Stimulated activated effector memory CD8-positive, alpha-beta T cell treated with anti-CD3 and anti-CD28 coated beads, Interleukin-12 subunit alpha, Interleukin-12 subunit beta, amount 100 ng/mL, for 72 hours (primary cell): ENCODE results near the gene CKB.

Experiments used
- ATAC-seq: fragments of 150-1000 bp; cut with Tn5 transposase; 2 replicates; pipeline ENCODE4 v1.10.0; 2021
- DNase-seq, 2 donors: peaks; one replicate each; pipeline ENCODE4 v3.0.0; 2021 to 2022; ENCODE audit warnings: low spot score in 2 of 2
- H3K27ac Mint-ChIP-seq: one replicate; pipeline ENCODE4 v1.8.0; 2022; ENCODE audit warnings: mild to moderate bottlenecking, mixed read lengths
- H3K36me3 Mint-ChIP-seq: one replicate; pipeline ENCODE4 v1.8.0; 2022; ENCODE audit warnings: mild to moderate bottlenecking, mixed read lengths
- H3K4me1 Mint-ChIP-seq: one replicate; pipeline ENCODE4 v1.8.0; 2022; ENCODE audit warnings: mixed read lengths
- H3K4me3 Mint-ChIP-seq: one replicate; pipeline ENCODE4 v1.8.0; 2022; ENCODE audit warnings: mild to moderate bottlenecking, mixed read lengths
- H3K9me3 Mint-ChIP-seq: one replicate; pipeline ENCODE4 v1.8.0; 2022; ENCODE audit warnings: mixed read lengths

The CKB gene

DNA sequence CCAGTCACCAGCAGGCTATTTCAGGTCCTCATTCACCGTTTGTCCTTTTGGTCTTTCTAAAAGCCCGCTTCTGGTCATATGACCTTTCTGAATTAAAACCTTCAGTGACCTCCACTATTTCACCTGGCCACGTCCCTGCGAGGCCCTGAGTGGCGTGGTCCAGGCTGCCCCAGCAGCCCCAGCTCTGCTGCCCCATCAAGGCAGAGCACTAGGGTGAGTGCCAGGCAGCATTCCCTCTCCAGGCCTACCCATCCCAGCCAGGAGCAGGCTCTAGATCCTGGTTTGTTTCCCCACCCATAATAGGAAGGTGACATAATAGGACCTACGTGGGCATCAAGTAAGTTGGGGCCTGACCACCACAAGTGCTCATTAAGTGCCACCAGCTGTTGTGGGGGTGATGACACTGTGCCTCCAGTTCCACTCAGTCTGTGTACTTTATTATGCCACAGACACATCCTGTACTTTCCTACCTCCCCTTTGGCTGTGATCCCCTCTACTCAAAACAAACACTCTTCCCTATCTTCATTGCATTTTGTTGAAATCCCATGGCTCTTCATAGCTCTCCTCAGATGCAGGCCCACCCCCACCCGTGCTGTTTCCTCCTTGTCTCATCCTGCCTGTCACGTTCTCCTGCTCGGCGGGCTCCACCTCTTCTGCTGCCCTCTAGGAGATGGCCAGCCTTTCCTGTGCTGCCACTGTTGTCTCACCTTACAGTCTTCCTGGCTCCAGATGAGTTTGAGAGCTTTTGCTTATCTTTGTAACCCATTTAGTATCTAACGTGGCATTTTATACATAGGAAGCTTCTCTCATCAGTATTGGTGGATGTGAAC, 21.4 kb downstream of the CKB start:
- H3K36me3 Mint-ChIP-seq: peaks cover 99% of the 10 kb centered on the region
- DNase-seq (no peak), ATAC-seq (no peak)
- no peak overlapping the region for H3K4me3 Mint-ChIP-seq
- H3K4me1 Mint-ChIP-seq: peaks cover 26% of the 10 kb centered on the region
- peak overlapping the region; percentile 24 for H3K27ac Mint-ChIP-seq
- no peaks in the 10 kb centered on the region for H3K9me3 Mint-ChIP-seq

DNA sequence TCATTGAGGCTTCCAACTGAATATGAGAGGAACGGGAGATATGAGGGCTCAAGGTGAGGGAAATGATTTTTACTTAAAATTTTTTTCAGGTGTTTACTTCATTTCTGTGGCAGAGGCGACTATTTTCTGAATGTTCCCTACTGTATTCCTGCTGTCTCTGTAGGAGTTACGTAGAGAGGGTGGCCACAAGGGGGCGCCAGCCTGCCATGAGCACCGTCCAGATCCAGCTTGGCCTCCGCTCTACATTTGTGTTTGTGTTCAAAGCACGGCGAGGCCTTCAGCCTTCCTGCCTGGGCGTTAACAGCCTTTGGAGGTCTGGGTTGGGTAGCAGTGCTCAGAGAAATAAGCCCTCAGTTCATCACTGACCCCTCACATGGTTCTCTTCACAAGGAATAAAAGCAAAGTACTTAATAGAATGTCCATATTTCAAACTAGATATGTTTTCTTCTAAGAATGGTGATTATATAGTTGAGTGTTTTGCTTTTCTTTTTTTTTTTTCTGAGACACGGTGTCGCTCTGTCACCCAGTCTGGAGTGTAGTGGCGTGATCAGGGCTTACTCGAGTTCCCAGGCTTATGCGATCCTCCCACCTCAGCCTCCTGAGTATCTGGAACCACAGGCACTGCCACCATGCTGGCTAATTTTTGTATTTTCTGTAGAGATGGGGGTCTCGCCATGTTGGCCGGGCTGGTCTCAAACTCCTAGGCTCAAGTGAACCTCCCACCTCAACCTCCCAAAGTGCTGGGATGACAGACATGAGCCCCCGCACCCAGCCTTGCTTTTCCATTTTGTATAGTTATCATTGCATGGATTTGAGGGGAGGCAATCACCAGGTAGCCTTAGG, 22.3 kb downstream of the CKB start:
- Mint-ChIP-seq H3K27ac (no peak overlapping the region), H3K4me1 (peaks cover 24% of the 10 kb centered on the region), H3K9me3 (no peaks in the 10 kb centered on the region), H3K4me3 (no peak overlapping the region), H3K36me3 (peaks cover 99% of the 10 kb centered on the region)
- peak; percentile 94 for ATAC-seq
- peak; percentile 64 to 85 for DNase-seq

DNA sequence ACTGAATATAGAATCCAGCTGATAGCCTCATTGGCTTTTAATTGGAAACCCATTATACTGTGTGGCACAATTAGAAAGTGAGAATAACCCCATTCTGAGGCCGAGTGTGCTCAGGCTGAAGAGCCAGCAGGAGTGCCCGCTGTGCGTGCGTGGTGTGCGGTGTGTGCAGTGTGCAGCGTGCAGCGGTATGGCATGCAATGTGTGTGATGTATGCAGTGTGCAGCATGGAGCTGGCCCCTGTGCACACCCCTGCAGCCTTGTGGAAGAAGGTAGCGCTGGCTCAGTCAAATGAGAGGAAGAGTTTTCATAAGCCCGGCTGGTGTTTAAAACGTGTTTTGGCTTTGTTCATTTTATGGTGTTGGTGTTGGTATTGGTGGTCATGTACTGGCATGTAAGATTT, 22.9 kb downstream of the CKB start:
- no peaks in the 10 kb centered on the region for H3K9me3 Mint-ChIP-seq
- H3K4me1 Mint-ChIP-seq: peaks cover 18% of the 10 kb centered on the region
- no peak overlapping the region for H3K27ac Mint-ChIP-seq
- no peak for DNase-seq
- peaks cover 99% of the 10 kb centered on the region for H3K36me3 Mint-ChIP-seq
- H3K4me3 Mint-ChIP-seq: no peak overlapping the region
- peak; percentile 55 for ATAC-seq

DNA sequence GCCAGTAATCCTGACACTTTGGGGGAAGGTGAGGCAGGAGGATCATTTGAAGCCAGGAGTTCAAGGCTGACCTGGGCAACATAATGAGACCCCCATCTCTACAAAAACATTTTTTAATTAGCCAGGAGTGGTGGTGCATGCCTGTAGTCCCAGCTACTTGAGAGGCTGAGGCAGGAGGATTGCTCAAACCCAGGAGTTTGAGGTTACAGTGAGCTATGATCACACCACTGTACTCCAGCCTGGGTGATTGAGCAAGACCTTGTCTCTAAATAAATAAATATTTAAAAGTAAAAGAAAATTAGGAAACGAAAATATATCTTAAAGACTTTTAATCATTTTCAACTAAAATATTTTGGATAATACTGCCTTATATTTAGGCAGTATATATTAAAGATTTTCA, 25.9 kb downstream of the CKB start:
- H3K4me1 Mint-ChIP-seq: peaks cover 18% of the 10 kb centered on the region
- ATAC-seq (no peak), DNase-seq (no peak)
- no peak overlapping the region for H3K27ac Mint-ChIP-seq
- no peaks in the 10 kb centered on the region for H3K9me3 Mint-ChIP-seq
- no peak overlapping the region for H3K4me3 Mint-ChIP-seq
- peaks cover 99% of the 10 kb centered on the region for H3K36me3 Mint-ChIP-seq

DNA sequence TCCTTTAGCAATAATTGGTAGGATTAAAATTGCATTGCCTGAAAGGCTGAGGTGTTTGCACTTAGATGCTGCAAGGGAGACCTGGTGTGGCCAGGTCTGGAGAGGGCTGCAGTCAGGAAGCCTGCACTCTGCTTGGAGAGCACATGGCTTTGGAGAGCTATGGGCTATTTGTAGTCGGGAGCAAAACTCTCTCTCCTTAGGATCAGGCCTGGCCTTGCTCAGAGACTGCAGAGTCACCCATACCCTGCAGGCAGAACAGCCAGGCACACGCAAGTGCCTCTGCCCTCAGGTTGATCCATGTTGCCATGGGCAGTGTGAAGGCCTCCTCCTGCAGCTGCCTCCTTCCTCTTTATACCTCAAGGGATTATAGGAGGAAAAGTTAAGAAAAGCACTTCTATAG, 26.8 kb downstream of the CKB start:
- Mint-ChIP-seq H3K36me3 (peaks cover 99% of the 10 kb centered on the region), H3K4me3 (no peak overlapping the region), H3K27ac (no peak overlapping the region), H3K4me1 (peaks cover 10% of the 10 kb centered on the region), H3K9me3 (no peaks in the 10 kb centered on the region)
- ATAC-seq (no peak), DNase-seq (no peak)

DNA sequence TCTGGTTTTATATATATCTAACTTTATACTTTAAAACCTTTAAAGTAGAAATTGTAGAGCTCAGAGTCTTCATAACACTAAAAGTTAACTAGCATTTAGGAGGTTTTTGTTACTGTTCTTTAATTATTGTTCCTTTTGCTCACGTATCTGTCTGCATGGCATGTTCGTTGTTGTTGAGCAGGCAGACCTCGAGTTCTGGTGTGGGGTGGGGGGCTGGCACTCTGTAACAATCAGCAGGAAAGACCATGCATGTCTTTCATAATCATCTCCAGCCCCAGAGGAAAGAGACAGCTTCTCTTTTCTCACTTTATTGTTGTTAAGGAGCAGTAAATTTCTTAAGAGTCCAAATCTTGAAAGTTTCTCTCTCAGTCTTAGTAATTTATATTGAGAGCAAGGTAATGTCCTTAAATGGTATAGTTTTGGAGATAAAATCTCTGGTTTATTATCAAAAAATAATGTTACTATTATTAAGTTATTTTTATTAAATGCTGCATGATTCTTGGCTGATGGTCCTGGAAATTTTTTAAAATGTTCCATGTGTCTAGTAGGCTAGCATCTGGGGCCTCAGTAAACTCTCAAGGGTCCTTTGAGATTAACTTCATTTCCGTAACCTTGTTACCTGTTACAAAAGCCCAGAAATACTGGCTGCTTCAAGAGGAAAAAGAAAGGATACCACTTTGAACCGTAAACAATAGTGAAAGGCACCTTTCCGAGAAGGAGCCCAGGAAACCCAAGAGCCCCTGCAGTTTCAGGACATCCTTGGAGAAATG, 30.3 kb downstream of the CKB start:
- peaks cover 99% of the 10 kb centered on the region for H3K36me3 Mint-ChIP-seq

DNA sequence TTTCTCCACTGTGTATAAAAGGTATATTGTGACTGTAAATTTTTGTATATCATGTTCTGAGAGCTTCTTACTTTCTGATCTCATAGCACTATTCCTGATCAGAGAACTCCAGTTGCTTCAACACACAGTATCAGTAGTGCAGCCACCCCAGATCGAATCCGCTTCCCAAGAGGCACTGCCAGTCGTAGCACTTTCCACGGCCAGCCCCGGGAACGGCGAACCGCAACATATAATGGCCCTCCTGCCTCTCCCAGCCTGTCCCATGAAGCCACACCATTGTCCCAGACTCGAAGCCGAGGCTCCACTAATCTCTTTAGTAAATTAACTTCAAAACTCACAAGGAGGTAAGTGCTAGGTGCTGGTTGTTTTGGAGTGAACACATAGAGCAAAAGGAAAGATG, 30.9 kb downstream of the CKB start:
- Mint-ChIP-seq H3K36me3 (peaks cover 99% of the 10 kb centered on the region), H3K4me3 (no peak overlapping the region), H3K9me3 (no peaks in the 10 kb centered on the region), H3K4me1 (no peaks in the 10 kb centered on the region), H3K27ac (no peak overlapping the region)
- no peak for DNase-seq
- no peak for ATAC-seq

More for the DNA sequence above, 30.3 kb downstream of the CKB start:
- DNase-seq (no peak), ATAC-seq (no peak)
- Mint-ChIP-seq H3K4me1 (no peaks in the 10 kb centered on the region), H3K9me3 (no peaks in the 10 kb centered on the region), H3K4me3 (no peak overlapping the region), H3K27ac (no peak overlapping the region)

DNA sequence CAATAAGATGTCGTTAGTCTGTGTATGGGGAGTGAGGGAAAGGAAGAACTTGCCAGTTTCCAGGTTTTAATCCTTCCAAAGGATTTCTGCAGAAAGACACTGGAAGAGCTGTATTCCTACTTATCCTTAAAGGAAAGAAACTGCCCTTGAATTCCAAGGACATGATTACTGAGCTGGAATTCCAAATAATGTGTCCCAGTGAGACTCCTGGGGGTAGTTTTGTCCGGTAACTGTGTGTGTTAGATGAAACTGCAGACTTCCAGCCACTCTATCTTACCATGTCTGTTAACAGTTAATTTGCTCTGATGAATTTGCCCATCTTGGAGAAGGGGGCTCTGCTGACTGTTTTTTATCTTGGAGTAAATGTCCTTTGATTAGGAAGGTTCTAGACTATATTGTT, 33.0 kb downstream of the CKB start:
- H3K4me3 Mint-ChIP-seq: no peak overlapping the region
- ATAC-seq (no peak), DNase-seq (no peak)
- peaks cover 99% of the 10 kb centered on the region for H3K36me3 Mint-ChIP-seq
- no peaks in the 10 kb centered on the region for H3K4me1 Mint-ChIP-seq
- H3K9me3 Mint-ChIP-seq: no peaks in the 10 kb centered on the region
- peak overlapping the region; percentile 32 for H3K27ac Mint-ChIP-seq

DNA sequence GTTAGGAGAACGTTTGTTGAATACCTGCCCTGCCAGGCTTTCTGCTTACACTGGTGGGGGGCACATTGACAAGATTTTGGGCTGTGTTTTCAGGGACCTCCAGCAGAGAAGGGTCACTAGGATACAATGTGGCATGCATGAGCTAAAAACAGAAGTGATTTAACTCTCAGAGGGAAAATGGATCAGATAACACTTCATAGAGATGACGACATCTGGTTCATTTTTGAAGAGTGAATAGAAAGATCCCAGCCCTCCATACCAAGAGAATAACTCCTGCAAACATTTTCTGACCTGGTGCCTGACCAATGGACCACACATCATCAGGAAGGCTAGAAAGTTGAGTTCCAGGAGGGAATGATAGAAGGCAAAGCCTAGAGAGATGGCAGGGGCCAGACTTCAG, 33.7 kb downstream of the CKB start:
- no peaks in the 10 kb centered on the region for H3K4me1 Mint-ChIP-seq
- DNase-seq: no peak
- no peak for ATAC-seq
- peaks cover 99% of the 10 kb centered on the region for H3K36me3 Mint-ChIP-seq
- no peak overlapping the region for H3K4me3 Mint-ChIP-seq
- peak overlapping the region; percentile 32 for H3K27ac Mint-ChIP-seq
- no peaks in the 10 kb centered on the region for H3K9me3 Mint-ChIP-seq

DNA sequence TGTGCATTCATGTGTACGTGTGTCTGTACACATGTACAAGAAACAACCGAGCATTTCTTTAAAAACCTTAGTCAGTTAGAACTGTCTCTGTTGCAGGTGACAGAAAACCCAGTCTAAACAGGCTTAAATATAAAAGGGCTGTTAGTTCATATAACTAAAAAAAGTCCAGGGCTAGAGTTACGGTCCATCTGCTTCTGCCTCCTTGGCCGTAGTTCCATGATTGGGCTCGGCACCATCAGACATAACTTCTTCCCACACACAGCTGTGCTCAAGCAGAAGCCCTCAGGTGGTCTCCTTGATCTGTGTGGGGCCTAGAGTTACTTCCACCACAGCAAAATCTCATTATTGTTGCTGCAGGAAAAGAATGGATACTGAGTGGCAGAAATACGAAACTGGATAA, 34.6 kb downstream of the CKB start:
- Mint-ChIP-seq H3K27ac (peak overlapping the region; percentile 32), H3K9me3 (no peaks in the 10 kb centered on the region), H3K36me3 (peaks cover 99% of the 10 kb centered on the region), H3K4me3 (no peak overlapping the region), H3K4me1 (no peaks in the 10 kb centered on the region)
- ATAC-seq (no peak), DNase-seq (no peak)

DNA sequence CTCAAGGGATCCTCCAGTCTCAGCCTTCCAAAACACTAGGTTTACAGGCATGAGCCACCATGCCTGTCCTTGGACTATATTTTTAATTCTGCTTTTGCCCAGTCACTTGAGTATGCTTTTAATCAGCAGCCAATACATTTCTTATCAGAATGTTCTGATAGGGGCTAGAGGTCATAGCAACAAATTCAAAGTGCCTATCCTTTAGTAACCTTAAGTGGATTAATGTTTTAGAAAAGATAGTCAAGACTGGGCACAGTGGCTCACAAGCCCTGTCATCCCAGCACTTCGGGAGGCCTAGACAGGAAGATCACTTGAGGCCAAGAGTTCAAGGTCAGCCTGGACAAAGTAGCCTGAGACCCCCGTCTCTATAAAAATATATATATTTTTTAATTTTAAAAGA, 37.1 kb downstream of the CKB start:
- H3K36me3 Mint-ChIP-seq: peaks cover 99% of the 10 kb centered on the region

DNA sequence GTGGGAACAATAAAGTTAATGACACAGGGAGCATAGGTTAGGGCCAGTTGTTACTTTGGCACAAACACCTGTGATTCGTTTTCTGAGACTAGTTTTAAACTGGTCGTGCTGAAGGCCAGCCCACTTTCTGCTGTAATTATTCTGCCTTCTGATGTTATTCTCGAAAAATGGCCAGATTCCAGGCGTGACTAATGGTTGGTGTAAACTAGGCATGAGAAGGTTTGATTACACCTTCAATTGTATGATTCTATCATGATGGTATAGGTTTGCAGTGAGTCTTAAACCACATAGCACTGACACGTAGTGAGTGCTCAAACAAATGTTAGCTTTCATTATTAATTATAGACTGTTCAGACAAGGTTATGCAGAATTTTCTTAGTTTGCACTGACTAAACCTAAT, 39.0 kb downstream of the CKB start:
- DNase-seq (no peak), ATAC-seq (no peak)
- Mint-ChIP-seq H3K36me3 (peaks cover 100% of the 10 kb centered on the region), H3K9me3 (no peaks in the 10 kb centered on the region), H3K27ac (no peak overlapping the region), H3K4me3 (no peak overlapping the region), H3K4me1 (peaks cover 10% of the 10 kb centered on the region)

More for the DNA sequence above, 37.1 kb downstream of the CKB start:
- no peak for ATAC-seq
- no peak for DNase-seq
- H3K9me3 Mint-ChIP-seq: no peaks in the 10 kb centered on the region
- H3K4me1 Mint-ChIP-seq: peaks cover 7% of the 10 kb centered on the region
- H3K4me3 Mint-ChIP-seq: no peak overlapping the region
- H3K27ac Mint-ChIP-seq: no peak overlapping the region

DNA sequence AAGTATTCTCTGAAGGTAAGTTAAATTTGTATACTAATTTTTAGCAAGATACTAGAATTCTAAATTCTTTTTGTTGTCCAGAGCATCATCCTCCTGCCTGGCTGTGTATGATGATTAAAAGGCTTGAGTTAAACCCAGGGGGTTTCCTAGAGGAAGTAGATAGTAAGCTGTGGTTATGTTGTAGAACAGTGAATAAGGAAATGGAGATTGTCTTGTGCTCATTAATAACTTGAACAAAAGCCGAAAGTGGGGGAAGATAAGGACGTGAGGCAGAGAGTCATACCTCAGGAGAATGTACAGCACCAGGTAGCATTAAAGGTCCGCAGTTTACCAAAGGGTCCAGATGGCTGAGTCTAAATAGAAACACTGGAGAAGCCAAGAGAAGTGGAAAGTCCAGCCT, 42.0 kb downstream of the CKB start:
- H3K4me1 Mint-ChIP-seq: peaks cover 10% of the 10 kb centered on the region
- no peaks in the 10 kb centered on the region for H3K9me3 Mint-ChIP-seq
- DNase-seq (no peak), ATAC-seq (peak; percentile 82)
- no peak overlapping the region for H3K4me3 Mint-ChIP-seq
- H3K36me3 Mint-ChIP-seq: peaks cover 100% of the 10 kb centered on the region
- peak overlapping the region; percentile 29 for H3K27ac Mint-ChIP-seq

DNA sequence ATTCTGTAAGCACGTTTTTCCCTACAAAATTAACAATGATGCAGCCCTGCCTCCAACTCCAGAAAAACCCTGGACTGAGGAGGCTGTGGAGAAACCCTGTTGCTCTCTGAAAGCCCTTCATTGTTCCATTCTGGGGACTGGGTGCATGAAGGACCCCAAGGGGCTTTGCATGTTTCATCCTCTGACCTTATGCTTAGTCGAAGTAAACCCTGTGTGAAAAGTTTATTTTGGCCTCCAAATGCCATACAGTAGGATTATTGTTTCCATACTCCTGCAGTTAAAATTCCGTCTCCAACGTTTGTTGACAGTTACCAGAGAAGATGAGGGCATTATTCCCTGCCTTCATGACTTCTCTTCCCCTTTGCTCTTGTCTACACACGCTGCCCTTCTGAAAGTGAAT, 46.0 kb downstream of the CKB start:
- H3K4me1 Mint-ChIP-seq: peaks cover 10% of the 10 kb centered on the region
- ATAC-seq (no peak), DNase-seq (no peak)
- no peaks in the 10 kb centered on the region for H3K9me3 Mint-ChIP-seq
- H3K36me3 Mint-ChIP-seq: peaks cover 100% of the 10 kb centered on the region
- no peak overlapping the region for H3K4me3 Mint-ChIP-seq
- H3K27ac Mint-ChIP-seq: peak overlapping the region; percentile 16

DNA sequence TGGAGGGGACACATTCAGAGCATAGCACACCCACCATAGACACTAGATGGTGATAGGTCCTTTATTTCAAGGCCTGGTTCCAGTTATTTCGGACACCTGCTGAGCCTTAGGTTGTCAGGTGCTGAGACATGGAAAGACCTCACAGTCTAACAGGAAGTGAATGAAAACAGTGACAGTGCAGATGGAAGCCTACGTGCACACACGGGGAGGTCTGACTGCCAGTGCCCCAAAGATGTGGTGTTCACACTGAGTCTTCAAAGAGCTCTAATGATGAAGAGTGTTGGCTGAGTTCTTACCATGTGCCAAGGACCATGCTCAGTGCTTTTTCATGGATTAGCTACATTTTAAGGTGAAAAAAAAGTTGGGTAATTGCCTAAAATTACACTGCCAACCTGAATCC, 46.6 kb downstream of the CKB start:
- peak overlapping the region; percentile 16 for H3K27ac Mint-ChIP-seq
- peaks cover 8% of the 10 kb centered on the region for H3K4me1 Mint-ChIP-seq
- peaks cover 100% of the 10 kb centered on the region for H3K36me3 Mint-ChIP-seq
- no peaks in the 10 kb centered on the region for H3K9me3 Mint-ChIP-seq
- H3K4me3 Mint-ChIP-seq: no peak overlapping the region
- DNase-seq (no peak), ATAC-seq (no peak)
